Vagina (tissue), 2 donors: ENCODE data around the gene PLXNA1. TPM values are rescaled to one million over a fixed set of nuclear protein-coding genes. Genes with fewer than 3 reads are reported as not detected.

Source experiments
- DNase-seq, 2 donors: peaks; one replicate each; pipeline ENCODE4 v3.0.0-alpha.2; 2017; ENCODE audit errors: extremely low spot score in 2 of 2
- H3K27ac ChIP-seq: fragments of 200-600 bp; sonication (generic); one replicate; pipeline ENCODE4 v1.5.1; 2019
- H3K27me3 ChIP-seq: fragments of 200-600 bp; sonication (generic); one replicate; pipeline ENCODE4 v1.5.1; 2019
- H3K36me3 ChIP-seq, 2 donors: fragments of 200-600 bp; sonication (generic); one replicate each; pipeline ENCODE4 v1.5.1; 2017 to 2019
- H3K4me1 ChIP-seq: fragments of 200-600 bp; sonication (generic); one replicate; pipeline ENCODE4 v1.5.1; 2019
- H3K4me3 ChIP-seq, 2 donors: fragments of 200-600 bp; sonication (generic); 1 replicate in 1 of 2; 2 replicates in 1 of 2; pipeline ENCODE4 v1.5.1; 2016 to 2019
- H3K9me3 ChIP-seq: fragments of 200-600 bp; sonication (generic); one replicate; pipeline ENCODE4 v1.5.1; 2019
- POLR2A ChIP-seq, 2 donors: fragments of 450-650 bp; IDR thresholded peaks; one replicate each; pipeline ENCODE4 v1.6.1; 2017; ENCODE audit warnings: antibody characterized with exemption in 2 of 2, mild to moderate bottlenecking in 2 of 2, moderate library complexity in 2 of 2
- POLR2AphosphoS5 ChIP-seq, 2 donors: sonication (generic); formaldehyde crosslinking; IDR thresholded peaks; one replicate each; pipeline ENCODE4 v1.9.0; 2017; ENCODE audit warnings: antibody characterized with exemption in 2 of 2, mild to moderate bottlenecking in 2 of 2, low read depth in 1 of 2; ENCODE audit not compliant: insufficient read depth in 1 of 2
- intact Hi-C: fragments of 100-400 bp; cut with DNase I; formaldehyde crosslinking; loops from one replicate; pipeline ENCODE4 v1.15.1; 2023
- total RNA-seq: library from RNA; depleted of rRNA; stranded (reverse); fragments of >200 nt; gene quantifications from one replicate; pipeline ENCODE4 v1.2.3, GENCODE V29; 2016
- TF ChIP-seq, protein P1 (sequence below), 3 experiments: fragments of 450-650 bp in 2 of 3; fragments of 200-600 bp in 1 of 3; sonication (generic) in 1 of 3; IDR thresholded peaks; one replicate each; pipeline ENCODE4 v1.5.1; 2017 to 2019; ENCODE audit warnings: antibody characterized with exemption in 3 of 3, mild to moderate bottlenecking in 2 of 3, moderate library complexity in 2 of 3

Gene PLXNA1
- total RNA-seq, 1 donor from 2014 or later: 31.4 TPM

DNA sequence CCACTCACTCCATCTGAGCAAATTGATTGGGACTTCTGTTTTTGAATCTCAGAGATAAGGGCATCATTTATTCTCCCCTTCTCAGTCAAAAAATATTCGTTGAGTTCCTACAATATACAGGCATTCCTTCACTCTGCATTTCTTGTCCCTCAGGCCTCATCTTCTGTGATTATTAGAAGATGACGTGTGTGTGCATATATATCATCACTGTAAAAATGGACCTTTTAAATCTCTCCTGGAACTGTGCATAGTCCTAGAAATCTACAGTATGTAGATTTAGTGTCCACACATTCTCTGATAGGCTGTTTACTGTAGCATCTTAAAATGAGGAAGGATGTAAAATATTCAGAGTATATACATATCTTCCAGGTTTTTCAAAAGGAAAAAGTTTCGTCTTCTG is 43.2 kb upstream of the PLXNA1 start:
- Histone ChIP-seq H3K27ac (no peak overlapping the region), H3K36me3 (no peaks in the 10 kb centered on the region), H3K4me1 (peaks cover 22% of the 10 kb centered on the region), H3K4me3 (no peak overlapping the region), H3K27me3 (no peaks in the 10 kb centered on the region), H3K9me3 (no peaks in the 10 kb centered on the region)
- no peak for TF ChIP-seq POLR2A (IDR thresholded peaks at IDR 0.05)
- TF ChIP-seq, protein P1, sequence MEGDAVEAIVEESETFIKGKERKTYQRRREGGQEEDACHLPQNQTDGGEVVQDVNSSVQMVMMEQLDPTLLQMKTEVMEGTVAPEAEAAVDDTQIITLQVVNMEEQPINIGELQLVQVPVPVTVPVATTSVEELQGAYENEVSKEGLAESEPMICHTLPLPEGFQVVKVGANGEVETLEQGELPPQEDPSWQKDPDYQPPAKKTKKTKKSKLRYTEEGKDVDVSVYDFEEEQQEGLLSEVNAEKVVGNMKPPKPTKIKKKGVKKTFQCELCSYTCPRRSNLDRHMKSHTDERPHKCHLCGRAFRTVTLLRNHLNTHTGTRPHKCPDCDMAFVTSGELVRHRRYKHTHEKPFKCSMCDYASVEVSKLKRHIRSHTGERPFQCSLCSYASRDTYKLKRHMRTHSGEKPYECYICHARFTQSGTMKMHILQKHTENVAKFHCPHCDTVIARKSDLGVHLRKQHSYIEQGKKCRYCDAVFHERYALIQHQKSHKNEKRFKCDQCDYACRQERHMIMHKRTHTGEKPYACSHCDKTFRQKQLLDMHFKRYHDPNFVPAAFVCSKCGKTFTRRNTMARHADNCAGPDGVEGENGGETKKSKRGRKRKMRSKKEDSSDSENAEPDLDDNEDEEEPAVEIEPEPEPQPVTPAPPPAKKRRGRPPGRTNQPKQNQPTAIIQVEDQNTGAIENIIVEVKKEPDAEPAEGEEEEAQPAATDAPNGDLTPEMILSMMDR (IDR thresholded peaks at IDR 0.05): no peak
- TF ChIP-seq POLR2AphosphoS5 (IDR thresholded peaks at IDR 0.05; ENCODE audit: insufficient read depth in 1 of 2, low read depth in 1 of 2): no peak
- intact Hi-C loops: no loop called here
- DNase-seq: no peak

DNA sequence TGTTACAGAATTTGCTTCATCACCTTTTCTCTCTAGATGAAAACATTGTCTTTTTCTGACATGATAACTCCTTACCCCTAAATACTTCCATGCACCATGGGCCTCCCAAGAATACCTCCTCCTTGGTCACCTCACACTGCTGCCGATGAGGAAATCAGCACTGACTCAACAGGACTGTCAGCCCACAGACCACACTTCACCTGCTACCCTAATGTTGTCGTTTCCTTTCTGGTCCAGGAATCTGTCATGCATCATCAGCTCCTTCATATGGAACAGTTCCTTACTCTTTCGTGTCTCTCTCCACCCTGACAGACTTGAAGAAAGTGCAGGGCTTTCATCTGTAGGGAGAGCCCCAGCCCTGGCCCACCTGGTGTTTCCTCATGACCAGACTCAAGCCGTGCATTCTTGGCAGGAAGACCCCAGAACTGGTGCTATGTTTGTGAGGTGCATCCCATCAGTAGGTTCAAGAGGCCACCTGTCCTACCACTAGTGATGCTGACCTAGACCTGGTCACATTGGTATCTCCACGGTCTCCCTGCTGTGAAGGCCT is 41.1 kb upstream of the PLXNA1 start:
- Histone ChIP-seq H3K36me3 (no peaks in the 10 kb centered on the region), H3K4me3 (no peak overlapping the region), H3K4me1 (peaks cover 22% of the 10 kb centered on the region), H3K27me3 (no peaks in the 10 kb centered on the region), H3K27ac (no peak overlapping the region), H3K9me3 (no peaks in the 10 kb centered on the region)
- intact Hi-C loops: no loop called here
- DNase-seq: no peak
- TF ChIP-seq POLR2AphosphoS5 (IDR thresholded peaks at IDR 0.05; ENCODE audit: insufficient read depth in 1 of 2, low read depth in 1 of 2) (no peak), POLR2A (IDR thresholded peaks at IDR 0.05) (no peak)
- TF ChIP-seq, protein P1 (IDR thresholded peaks at IDR 0.05): no peak

DNA sequence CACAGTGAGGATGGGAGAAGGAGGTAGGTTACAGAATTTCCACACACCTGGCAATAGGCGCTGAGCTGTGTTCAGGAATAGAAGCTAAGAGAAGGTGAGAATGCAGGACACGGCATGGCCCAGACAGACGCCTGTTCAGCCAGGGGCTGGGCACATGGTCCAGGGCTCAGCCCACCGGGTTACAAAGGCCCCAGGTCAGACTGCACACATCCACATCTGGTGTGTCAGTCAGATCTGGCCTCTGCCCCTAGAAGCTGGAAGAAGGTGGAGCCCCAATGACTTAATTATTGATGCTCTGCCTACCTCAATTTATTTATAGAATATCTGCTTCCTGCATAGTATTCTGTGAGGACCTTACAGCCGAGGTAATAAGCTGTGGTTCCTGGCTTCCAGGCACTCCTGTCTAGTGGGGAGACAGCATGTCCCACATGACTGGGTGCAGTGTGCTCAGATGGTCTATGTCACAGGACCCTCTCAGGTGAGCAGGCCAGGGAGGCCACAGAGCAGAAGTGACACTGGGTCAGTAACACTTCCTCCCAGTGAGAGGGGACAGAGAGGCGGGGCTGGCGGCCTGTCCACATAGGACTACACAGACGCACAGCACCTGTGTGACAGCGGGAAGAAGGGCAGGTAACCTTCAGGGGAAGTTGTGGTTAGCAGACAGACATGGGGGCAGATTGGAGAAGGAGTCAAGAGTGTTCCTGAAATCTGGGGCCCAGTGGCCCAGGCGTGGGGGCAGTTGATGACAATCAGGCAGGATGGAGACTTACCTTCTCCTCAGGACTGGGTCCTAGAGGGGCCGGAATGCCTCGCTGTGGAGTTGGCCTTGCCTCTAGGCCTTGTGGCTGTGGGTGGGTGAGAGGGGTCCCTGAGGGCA is 38.6 kb upstream of the PLXNA1 start:
- Histone ChIP-seq H3K4me1 (peaks cover 2% of the 10 kb centered on the region), H3K27me3 (no peaks in the 10 kb centered on the region), H3K9me3 (no peaks in the 10 kb centered on the region), H3K4me3 (no peak overlapping the region), H3K36me3 (no peaks in the 10 kb centered on the region), H3K27ac (no peak overlapping the region)
- TF ChIP-seq, protein P1 (IDR thresholded peaks at IDR 0.05): no peak
- TF ChIP-seq POLR2AphosphoS5 (IDR thresholded peaks at IDR 0.05; ENCODE audit: insufficient read depth in 1 of 2, low read depth in 1 of 2) (no peak), POLR2A (IDR thresholded peaks at IDR 0.05) (no peak)
- intact Hi-C loops: no loop called here
- DNase-seq: no peak

DNA sequence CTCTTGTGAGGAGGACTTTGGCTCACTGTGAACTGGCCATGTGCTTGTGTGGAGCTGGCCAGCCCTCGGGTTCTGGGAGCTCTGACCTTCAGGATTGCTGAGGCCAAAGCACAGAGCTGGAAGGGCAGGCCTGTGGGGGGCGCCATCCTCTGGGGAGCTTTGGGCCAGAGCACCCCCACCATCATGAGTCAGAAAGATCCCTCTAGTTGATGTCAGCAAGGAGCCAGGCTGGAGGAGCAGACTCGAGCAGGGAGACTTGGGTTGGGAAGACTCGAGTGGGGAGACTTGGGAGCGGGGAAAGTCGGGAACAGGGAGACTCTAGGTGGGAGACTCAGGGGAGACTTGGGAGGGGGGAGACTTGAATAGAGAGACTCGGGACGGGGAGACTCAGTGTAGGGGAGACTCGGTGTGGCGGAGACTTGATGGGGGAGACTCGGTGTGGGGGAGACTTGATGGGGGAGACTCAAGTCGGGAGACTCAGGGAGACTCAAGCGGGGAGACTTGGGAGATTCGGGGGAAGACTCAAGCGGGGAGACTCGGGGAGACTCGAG is 37.7 kb upstream of the PLXNA1 start:
- intact Hi-C loops: no loop called here
- DNase-seq: no peak
- no peak for TF ChIP-seq POLR2A (IDR thresholded peaks at IDR 0.05)
- TF ChIP-seq, protein P1 (IDR thresholded peaks at IDR 0.05): no peak

DNA sequence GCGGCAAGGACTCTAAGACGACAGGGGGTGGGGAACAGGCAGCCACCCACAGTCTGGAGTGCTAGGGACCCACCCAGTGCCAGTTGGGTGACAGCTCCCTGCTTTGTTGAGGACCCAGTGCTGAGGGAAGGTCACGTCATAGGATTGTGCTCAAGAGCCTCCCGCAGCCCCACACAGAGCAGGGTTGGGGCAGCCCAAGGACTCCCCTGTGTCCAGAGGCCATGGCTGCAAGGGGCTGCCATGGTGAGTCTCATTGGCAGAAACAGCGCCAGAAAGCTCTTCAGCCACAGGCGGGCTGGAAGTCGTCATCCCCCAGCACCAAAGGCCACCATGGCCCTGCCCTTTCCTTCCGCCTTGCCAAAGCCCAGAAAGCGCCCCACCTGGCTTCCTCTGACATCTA is 37.0 kb upstream of the PLXNA1 start:
- TF ChIP-seq, protein P1 (IDR thresholded peaks at IDR 0.05): no peak
- no peak for TF ChIP-seq POLR2AphosphoS5 (IDR thresholded peaks at IDR 0.05; ENCODE audit: insufficient read depth in 1 of 2, low read depth in 1 of 2)
- no peak for TF ChIP-seq POLR2A (IDR thresholded peaks at IDR 0.05)
- no peak for DNase-seq
- intact Hi-C loops: no loop called here

More for the DNA sequence above, 37.7 kb upstream of the PLXNA1 start:
- Histone ChIP-seq H3K27me3 (no peaks in the 10 kb centered on the region), H3K9me3 (no peaks in the 10 kb centered on the region), H3K4me3 (no peak overlapping the region), H3K36me3 (no peaks in the 10 kb centered on the region), H3K27ac (no peak overlapping the region), H3K4me1 (no peaks in the 10 kb centered on the region)

More for the DNA sequence above, 37.0 kb upstream of the PLXNA1 start:
- Histone ChIP-seq H3K27ac (no peak overlapping the region), H3K4me1 (no peaks in the 10 kb centered on the region), H3K9me3 (no peaks in the 10 kb centered on the region), H3K36me3 (no peaks in the 10 kb centered on the region), H3K4me3 (no peak overlapping the region), H3K27me3 (no peaks in the 10 kb centered on the region)
